ENCODE measurements around the gene MAML3. TPM values are rescaled to one million over a fixed set of nuclear protein-coding genes. Genes with fewer than 3 reads are reported as not detected.

Gene MAML3
- total and polyA plus RNA-seq, 9 donors = 11.1 to 23.8 (median 14.9) TPM

GRCh38 chr4:139863531-139863930, 290.5 kb downstream of the MAML3 start:
- intact Hi-C loops (cut with DNase I) = no loop called here
- H3K27ac ChIP-seq = no peak overlapping the region
- no peak overlapping the region for H3K4me3 ChIP-seq
- H3K9me3 ChIP-seq = no peaks in the 10 kb centered on the region
- H3K27me3 ChIP-seq = no peaks in the 10 kb centered on the region
- no peak for DNase-seq
- TF ChIP-seq, protein P1, sequence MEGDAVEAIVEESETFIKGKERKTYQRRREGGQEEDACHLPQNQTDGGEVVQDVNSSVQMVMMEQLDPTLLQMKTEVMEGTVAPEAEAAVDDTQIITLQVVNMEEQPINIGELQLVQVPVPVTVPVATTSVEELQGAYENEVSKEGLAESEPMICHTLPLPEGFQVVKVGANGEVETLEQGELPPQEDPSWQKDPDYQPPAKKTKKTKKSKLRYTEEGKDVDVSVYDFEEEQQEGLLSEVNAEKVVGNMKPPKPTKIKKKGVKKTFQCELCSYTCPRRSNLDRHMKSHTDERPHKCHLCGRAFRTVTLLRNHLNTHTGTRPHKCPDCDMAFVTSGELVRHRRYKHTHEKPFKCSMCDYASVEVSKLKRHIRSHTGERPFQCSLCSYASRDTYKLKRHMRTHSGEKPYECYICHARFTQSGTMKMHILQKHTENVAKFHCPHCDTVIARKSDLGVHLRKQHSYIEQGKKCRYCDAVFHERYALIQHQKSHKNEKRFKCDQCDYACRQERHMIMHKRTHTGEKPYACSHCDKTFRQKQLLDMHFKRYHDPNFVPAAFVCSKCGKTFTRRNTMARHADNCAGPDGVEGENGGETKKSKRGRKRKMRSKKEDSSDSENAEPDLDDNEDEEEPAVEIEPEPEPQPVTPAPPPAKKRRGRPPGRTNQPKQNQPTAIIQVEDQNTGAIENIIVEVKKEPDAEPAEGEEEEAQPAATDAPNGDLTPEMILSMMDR (IDR thresholded peaks at IDR 0.05) = no peak
- TF ChIP-seq EP300 (IDR thresholded peaks at IDR 0.05) = no peak
- no peak for TF ChIP-seq POLR2A (IDR thresholded peaks at IDR 0.05)
- H3K36me3 ChIP-seq = no peaks in the 10 kb centered on the region
- 78 to 83% (median 79%) methylated on average over 3 of the region's 3 CpGs for WGBS, 3 donors
- peaks cover 16% of the 10 kb centered on the region for H3K4me1 ChIP-seq (ENCODE audit: insufficient read depth)

DNA sequence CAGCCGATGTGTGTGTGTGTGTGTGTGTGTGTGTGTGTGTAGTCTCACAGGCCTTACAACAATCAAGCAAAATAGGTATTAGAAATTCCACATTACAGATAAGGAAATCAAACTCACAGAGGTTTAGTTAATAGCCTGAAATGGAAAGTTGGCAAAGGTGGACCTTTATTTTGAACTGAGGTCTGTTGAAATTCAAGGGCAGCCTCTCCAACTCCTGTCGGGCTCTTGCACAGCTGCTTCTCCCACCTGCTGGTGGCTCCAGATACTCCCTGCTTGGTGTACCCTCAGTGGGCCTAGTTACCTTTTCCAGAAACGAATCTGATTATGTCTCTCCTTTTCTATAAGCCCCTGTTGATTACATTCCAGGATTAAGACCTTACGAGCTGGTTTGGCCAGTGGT, 292.5 kb downstream of the MAML3 start:
- Histone ChIP-seq H3K27me3 (no peaks in the 10 kb centered on the region), H3K27ac (no peak overlapping the region), H3K9me3 (no peaks in the 10 kb centered on the region), H3K36me3 (no peaks in the 10 kb centered on the region), H3K4me3 (no peak overlapping the region), H3K4me1 (ENCODE audit: insufficient read depth) (peaks cover 11% of the 10 kb centered on the region)
- intact Hi-C loops (cut with DNase I) = no loop called here
- TF ChIP-seq POLR2A (IDR thresholded peaks at IDR 0.05) (no peak), EP300 (IDR thresholded peaks at IDR 0.05) (no peak)
- TF ChIP-seq, protein P1 (IDR thresholded peaks at IDR 0.05) = no peak
- no peak for DNase-seq
- 82 to 88% (median 83%) methylated on average over 4 of the region's 4 CpGs for WGBS, 3 donors

DNA sequence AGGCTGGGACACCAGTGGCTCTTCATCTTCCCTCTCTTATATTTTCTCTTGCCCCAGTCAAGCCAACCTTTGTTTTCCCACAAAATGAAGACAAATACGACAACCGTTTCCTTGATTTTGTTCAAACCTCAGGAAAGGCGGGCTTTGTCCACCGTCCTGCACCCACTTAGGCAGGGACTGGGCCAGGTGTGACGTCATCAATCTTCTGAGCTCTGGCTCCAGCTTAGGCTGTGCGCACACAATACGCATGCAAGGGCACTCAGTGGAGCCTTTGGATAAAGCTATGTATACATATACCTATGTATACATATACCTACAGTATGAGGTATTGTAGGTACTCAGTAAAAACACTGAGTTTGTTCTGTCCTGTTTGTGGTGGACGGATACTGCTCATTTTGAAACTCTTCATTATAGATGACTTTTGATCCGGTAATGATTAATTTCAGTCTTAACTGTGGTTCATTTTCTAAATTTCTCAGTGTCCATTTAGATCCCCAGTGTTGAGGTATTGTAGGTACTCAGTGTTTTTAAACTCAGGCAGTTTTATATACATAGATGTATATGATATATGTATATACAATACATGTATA, 293.5 kb downstream of the MAML3 start:
- no peak overlapping the region for H3K27ac ChIP-seq
- no peak overlapping the region for H3K4me3 ChIP-seq
- no peak for DNase-seq
- TF ChIP-seq EP300 (IDR thresholded peaks at IDR 0.05) (no peak), POLR2A (IDR thresholded peaks at IDR 0.05) (no peak)
- TF ChIP-seq, protein P1 (IDR thresholded peaks at IDR 0.05) = no peak
- H3K27me3 ChIP-seq = no peaks in the 10 kb centered on the region
- 94 to 98% (median 97%) methylated on average over 9 of the region's 9 CpGs for WGBS, 3 donors
- intact Hi-C loops (cut with DNase I) = no loop called here
- no peaks in the 10 kb centered on the region for H3K36me3 ChIP-seq
- no peaks in the 10 kb centered on the region for H3K9me3 ChIP-seq
- peaks cover 2% of the 10 kb centered on the region for H3K4me1 ChIP-seq (ENCODE audit: insufficient read depth)

DNA sequence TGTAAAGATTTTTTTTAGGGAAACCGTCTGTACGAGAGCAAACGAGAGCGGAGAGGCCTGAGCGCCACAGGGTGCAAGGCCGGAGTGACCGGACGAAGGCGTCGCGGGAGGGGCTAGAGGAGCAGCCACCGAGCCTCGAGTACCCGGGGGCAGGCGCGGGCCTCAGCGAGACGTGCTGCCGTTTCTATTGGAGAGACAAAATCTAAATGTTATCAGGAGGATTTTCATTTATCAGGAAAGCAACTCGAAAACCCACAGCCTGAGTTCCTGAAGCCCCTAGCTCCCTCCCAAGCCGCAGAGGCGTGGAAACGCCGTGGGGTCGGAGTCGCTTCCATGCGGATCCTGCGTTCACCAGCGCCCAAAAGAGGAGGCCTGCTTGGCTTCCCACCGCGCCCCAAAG, 294.1 kb downstream of the MAML3 start:
- Histone ChIP-seq H3K27ac (no peak overlapping the region), H3K4me1 (ENCODE audit: insufficient read depth) (no peaks in the 10 kb centered on the region), H3K27me3 (no peaks in the 10 kb centered on the region), H3K4me3 (no peak overlapping the region), H3K36me3 (no peaks in the 10 kb centered on the region), H3K9me3 (no peaks in the 10 kb centered on the region)
- TF ChIP-seq, protein P1 (IDR thresholded peaks at IDR 0.05) = no peak
- no peak for TF ChIP-seq POLR2A (IDR thresholded peaks at IDR 0.05)
- intact Hi-C loops (cut with DNase I) = no loop called here
- whole genome bisulfite sequencing, 3 donors = 95 to 97% (median 96%) methylated on average over 31 of the region's 31 CpGs
- no peak for DNase-seq
